Tibial nerve (tissue), 4 donors: ENCODE results near the gene PIEZO1. TPM values are rescaled to one million over a fixed set of nuclear protein-coding genes. Genes with fewer than 3 reads are reported as not detected.

ENCODE experiments used
- DNase-seq, 2 donors: peaks; one replicate each; pipeline ENCODE4 v3.0.0-alpha.2; 2019; ENCODE audit warnings: low spot score in 2 of 2
- H3K27ac ChIP-seq, 4 donors: fragments of 200-600 bp; sonication (generic) in 3 of 4; one replicate each; pipeline ENCODE4 v1.5.1; 2017 to 2019; ENCODE audit warnings: mild to moderate bottlenecking in 1 of 4
- H3K27me3 ChIP-seq, 2 donors: fragments of 200-600 bp; sonication (generic) in 1 of 2; one replicate each; pipeline versions ENCODE4 v1.5.1 to v1.6.0; 2017 to 2019
- H3K36me3 ChIP-seq, 3 donors: fragments of 200-600 bp; sonication (generic); one replicate each; pipeline ENCODE4 v1.5.1; 2018 to 2019
- H3K4me1 ChIP-seq, 4 donors: fragments of 200-600 bp; sonication (generic) in 3 of 4; one replicate each; pipeline ENCODE4 v1.5.1; 2017 to 2019
- H3K4me3 ChIP-seq, 4 donors: fragments of 200-600 bp; sonication (generic) in 3 of 4; one replicate each; pipeline ENCODE4 v1.5.1; 2017 to 2019; ENCODE audit warnings: mild to moderate bottlenecking in 1 of 4, moderate library complexity in 1 of 4
- H3K9me3 ChIP-seq, 4 donors: fragments of 200-600 bp; sonication (generic) in 3 of 4; one replicate each; pipeline ENCODE4 v1.5.1; 2017 to 2019
- CTCF ChIP-seq, 5 experiments: fragments of 200-600 bp in 3 of 5; fragments of 450-650 bp in 2 of 5; sonication (generic) in 3 of 5; IDR thresholded peaks; one replicate each; pipeline ENCODE4 v1.5.1; 2016 to 2019; ENCODE audit warnings: antibody characterized with exemption in 5 of 5, mild to moderate bottlenecking in 3 of 5, moderate library complexity in 2 of 5
- EP300 ChIP-seq, 2 donors: sonication (generic); formaldehyde crosslinking; IDR thresholded peaks; one replicate each; pipeline ENCODE4 v1.6.1; 2017; ENCODE audit warnings: antibody characterized with exemption in 2 of 2, mild to moderate bottlenecking in 1 of 2
- POLR2A ChIP-seq, 2 donors: fragments of 450-650 bp; IDR thresholded peaks; one replicate each; pipeline ENCODE4 v1.6.1; 2017; ENCODE audit warnings: antibody characterized with exemption in 2 of 2, mild to moderate bottlenecking in 2 of 2, moderate library complexity in 2 of 2
- WGBS, 2 donors: methylation state at CpG; one replicate each; pipeline ENCODE4 v1.1.5; 2018; 5-methylcytosine and 5-hydroxymethylcytosine counted together
- total RNA-seq, 4 donors: library from RNA; depleted of rRNA; stranded (reverse); fragments of >200 nt; gene quantifications; one replicate each; pipeline ENCODE4 v1.1.0, GENCODE V29; 2016

Gene PIEZO1
- total RNA-seq, 4 donors from 2014 or later = 90.5 to 309 (median 165) TPM

GRCh38 chr16:88702371-88703210 lies 82.4 kb downstream of the PIEZO1 start:
- H3K27me3 ChIP-seq = no peaks in the 10 kb centered on the region
- no peaks in the 10 kb centered on the region for H3K9me3 ChIP-seq
- DNase-seq = no peak
- H3K4me3 ChIP-seq = peak overlapping the region in 2 of 4 donors; percentile 12 to 22
- H3K36me3 ChIP-seq = peaks cover 0 to 56% (median 4%) of the 10 kb centered on the region in 3 donors
- TF ChIP-seq POLR2A (IDR thresholded peaks at IDR 0.05) = no peak
- no peak for TF ChIP-seq EP300 (IDR thresholded peaks at IDR 0.05)
- TF ChIP-seq CTCF (IDR thresholded peaks at IDR 0.05) = no peak
- peaks cover 0 to 72% (median 36%) of the 10 kb centered on the region in 4 donors for H3K4me1 ChIP-seq
- H3K27ac ChIP-seq = peak overlapping the region in 3 of 4 donors; percentile 84 to 95 (median 89)
- WGBS, 2 donors = 82 to 83% methylated on average over 30 to 31 of the region's 31 CpGs

- Histone ChIP-seq H3K27ac (peak overlapping the region in 3 of 4 donors; percentile 70 to 95 (median 89)), H3K4me3 (peak overlapping the region in 2 of 4 donors; percentile 12 to 19), H3K9me3 (no peaks in the 10 kb centered on the region), H3K4me1 (peaks cover 0 to 64% (median 30%) of the 10 kb centered on the region in 4 donors), H3K27me3 (no peaks in the 10 kb centered on the region), H3K36me3 (peaks cover 0 to 65% (median 9%) of the 10 kb centered on the region in 3 donors)
- no peak for DNase-seq
- TF ChIP-seq CTCF (IDR thresholded peaks at IDR 0.05) = no peak
- TF ChIP-seq EP300 (IDR thresholded peaks at IDR 0.05) = no peak
- no peak for TF ChIP-seq POLR2A (IDR thresholded peaks at IDR 0.05)
- 75 to 82% methylated on average over 24 to 25 of the region's 30 CpGs for WGBS, 2 donors
Measured at GRCh38 chr16:88701581-88702370, 83.2 kb downstream of the PIEZO1 start.

GRCh38 chr16:88700636-88701482 lies 84.2 kb downstream of the PIEZO1 start:
- Histone ChIP-seq H3K36me3 (peaks cover 0 to 74% (median 9%) of the 10 kb centered on the region in 3 donors), H3K9me3 (no peaks in the 10 kb centered on the region), H3K27ac (peak overlapping the region in 3 of 4 donors; percentile 70 to 95 (median 89)), H3K4me1 (peaks cover 0 to 63% (median 29%) of the 10 kb centered on the region in 4 donors), H3K27me3 (no peaks in the 10 kb centered on the region), H3K4me3 (peak overlapping the region in 2 of 4 donors; percentile 18 to 19)
- DNase-seq = peak; percentile 74 to 81
- TF ChIP-seq POLR2A (IDR thresholded peaks at IDR 0.05) = peak in 1 of 2 donors; percentile 16
- peak; percentile 49 to 71 for TF ChIP-seq EP300 (IDR thresholded peaks at IDR 0.05)
- TF ChIP-seq CTCF (IDR thresholded peaks at IDR 0.05) = no peak
- 50 to 64% methylated on average over 23 to 40 of the region's 42 CpGs for WGBS, 2 donors

- peaks cover 0 to 80% (median 9%) of the 10 kb centered on the region in 3 donors for H3K36me3 ChIP-seq
- 76 to 87% methylated on average over 14 of the region's 14 CpGs for WGBS, 2 donors
- H3K27ac ChIP-seq = peak overlapping the region in 2 of 4 donors; percentile 89 to 95
- no peaks in the 10 kb centered on the region for H3K9me3 ChIP-seq
- no peaks in the 10 kb centered on the region for H3K27me3 ChIP-seq
- no peak for DNase-seq
- peaks cover 0 to 58% (median 25%) of the 10 kb centered on the region in 4 donors for H3K4me1 ChIP-seq
- TF ChIP-seq CTCF (IDR thresholded peaks at IDR 0.05) (no peak), EP300 (IDR thresholded peaks at IDR 0.05) (no peak), POLR2A (IDR thresholded peaks at IDR 0.05) (no peak)
- peak overlapping the region in 2 of 4 donors; percentile 4 to 18 for H3K4me3 ChIP-seq
Measured at GRCh38 chr16:88700322-88700635, 84.7 kb downstream of the PIEZO1 start.
